ENCODE results near the gene MTCL1. TPM values are rescaled to one million over a fixed set of nuclear protein-coding genes. Genes with fewer than 3 reads are reported as not detected.

The MTCL1 gene
- total RNA-seq, 1 donor from 2014 or later, result 59.3 TPM

DNA sequence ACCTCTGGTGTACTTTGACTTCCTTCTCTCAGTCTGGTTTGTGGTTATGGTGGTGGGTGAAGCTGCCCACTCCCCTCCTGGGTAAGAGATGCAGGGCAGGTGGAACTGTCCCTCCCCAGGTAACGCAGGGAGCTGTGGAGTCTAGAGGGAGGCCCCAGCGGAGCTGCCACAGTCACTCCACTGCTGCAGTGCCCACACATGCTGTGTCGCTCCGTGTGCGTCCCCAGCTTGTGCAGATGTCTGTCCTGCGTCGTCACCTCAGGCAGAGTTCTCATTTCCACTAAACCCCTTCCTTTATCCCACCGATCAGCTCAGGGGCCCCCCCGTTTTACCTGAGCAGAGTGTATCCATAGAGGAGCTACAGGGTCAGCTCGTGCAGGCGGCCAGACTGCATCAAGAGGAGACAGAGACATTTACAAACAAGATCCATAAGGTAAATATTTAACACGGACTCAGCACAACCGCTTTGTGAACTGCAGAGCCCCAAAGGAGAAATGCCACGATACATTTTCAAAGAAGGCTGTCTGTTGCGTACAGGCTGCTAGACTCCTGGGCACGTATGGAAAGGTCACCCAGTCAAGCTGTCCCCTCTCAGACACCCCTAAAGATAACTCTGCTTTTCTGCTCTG, 87.4 kb downstream of the MTCL1 start:
- Mint-ChIP-seq H3K9me3 (ENCODE audit: unreplicated experiment) (no peaks in the 10 kb centered on the region), H3K27ac (ENCODE audit: unreplicated experiment) (no peak overlapping the region), H3K36me3 (ENCODE audit: low read depth, unreplicated experiment) (peaks cover 20% of the 10 kb centered on the region), H3K4me1 (ENCODE audit: low read depth, unreplicated experiment) (peaks cover 59% of the 10 kb centered on the region), H3K27me3 (ENCODE audit: low read depth, unreplicated experiment) (no peaks in the 10 kb centered on the region), H3K4me3 (ENCODE audit: unreplicated experiment) (no peak overlapping the region)
- Histone ChIP-seq H3K79me2 (ENCODE audit: insufficient read depth, low read length) (no peaks in the 10 kb centered on the region), H3K27ac (ENCODE audit: low read depth, low read length) (no peak overlapping the region), H2AFZ (ENCODE audit: low read depth, low read length) (no peak overlapping the region), H3K4me1 (ENCODE audit: insufficient read depth, low read length) (peaks cover 42% of the 10 kb centered on the region), H3K4me3 (ENCODE audit: insufficient read depth, low read depth, low read length) (no peak overlapping the region), H3K36me3 (ENCODE audit: insufficient read depth, low read length) (peaks cover 7% of the 10 kb centered on the region), H3K9me3 (ENCODE audit: insufficient read depth, low read depth, low read length) (no peaks in the 10 kb centered on the region), H4K20me1 (ENCODE audit: insufficient read depth, low read length) (no peaks in the 10 kb centered on the region), H3K27me3 (ENCODE audit: insufficient read depth, low read length) (no peaks in the 10 kb centered on the region), H3K4me2 (ENCODE audit: low read length) (no peak overlapping the region), H3K9ac (ENCODE audit: low read length) (no peak overlapping the region)
- TF ChIP-seq CTCF (IDR thresholded peaks at IDR 0.05; ENCODE audit: insufficient read depth, low read depth, low read length) (no peak), EZH2 (IDR thresholded peaks at IDR 0.05; ENCODE audit: insufficient read depth, low read length) (no peak)
- DNase-seq (ENCODE audit: low read depth) (no peak), FAIRE-seq (no peak)

- Histone ChIP-seq H3K9ac (ENCODE audit: low read length) (peak overlapping the region; percentile 37), H2AFZ (ENCODE audit: low read depth, low read length) (no peak overlapping the region), H3K36me3 (ENCODE audit: insufficient read depth, low read length) (peaks cover 13% of the 10 kb centered on the region), H3K4me3 (ENCODE audit: insufficient read depth, low read depth, low read length) (no peak overlapping the region), H3K79me2 (ENCODE audit: insufficient read depth, low read length) (no peaks in the 10 kb centered on the region), H4K20me1 (ENCODE audit: insufficient read depth, low read length) (no peaks in the 10 kb centered on the region), H3K27me3 (ENCODE audit: insufficient read depth, low read length) (no peaks in the 10 kb centered on the region), H3K4me2 (ENCODE audit: low read length) (no peak overlapping the region), H3K4me1 (ENCODE audit: insufficient read depth, low read length) (peaks cover 39% of the 10 kb centered on the region), H3K9me3 (ENCODE audit: insufficient read depth, low read depth, low read length) (no peaks in the 10 kb centered on the region), H3K27ac (ENCODE audit: low read depth, low read length) (peak overlapping the region; percentile 72)
- no peaks in the 10 kb centered on the region for H3K9me3 Mint-ChIP-seq (ENCODE audit: unreplicated experiment)
- peaks cover 17% of the 10 kb centered on the region for H3K36me3 Mint-ChIP-seq (ENCODE audit: low read depth, unreplicated experiment)
- peaks cover 55% of the 10 kb centered on the region for H3K4me1 Mint-ChIP-seq (ENCODE audit: low read depth, unreplicated experiment)
- no peak overlapping the region for H3K4me3 Mint-ChIP-seq (ENCODE audit: unreplicated experiment)
- TF ChIP-seq CTCF (IDR thresholded peaks at IDR 0.05; ENCODE audit: insufficient read depth, low read depth, low read length) (no peak), EZH2 (IDR thresholded peaks at IDR 0.05; ENCODE audit: insufficient read depth, low read length) (no peak)
- FAIRE-seq (no peak), DNase-seq (ENCODE audit: low read depth) (no peak)
- H3K27ac Mint-ChIP-seq (ENCODE audit: unreplicated experiment), result peak overlapping the region; percentile 88
- H3K27me3 Mint-ChIP-seq (ENCODE audit: low read depth, unreplicated experiment), result no peaks in the 10 kb centered on the region
Measured at GRCh38 chr18:8793445-8794155, 88.2 kb downstream of the MTCL1 start.
